HCT116 (cell line): ENCODE data around the gene ZNF426. TPM values are rescaled to one million over a fixed set of nuclear protein-coding genes. Genes with fewer than 3 reads are reported as not detected.
"Not testable (repeated sequence)": the region's sequence is repeated elsewhere in the genome, so short reads cannot be mapped to it uniquely, and the experiment has no call there.

ENCODE experiments used
- ATAC-seq: fragments of 200-7000 bp; cut with Tn5 transposase; 2 replicates; pipeline ENCODE4 v1.9.1; 2020; ENCODE audit warnings: mild to moderate bottlenecking, moderate library complexity
- BruUV-seq: library from RNA; stranded (reverse); fragments of 400-500 nt; replicated peaks from 2 replicates; lab custom pipeline; 2021; lab: Mats Ljungman, UMichigan
- CTCF ChIA-PET: fragments of 300-600 bp; sonication (Branson Sonifier 250); formaldehyde crosslinking; loops from one replicate; lab custom pipeline; 2021; ENCODE audit warnings: antibody characterized with exemption; lab: Charles Lee
- POLR2A ChIA-PET: fragments of 300-600, 350-600 bp; sonication (Branson Sonifier 250); formaldehyde crosslinking; loops from one replicate; lab custom pipeline; 2021; ENCODE audit warnings: antibody characterized with exemption; lab: Charles Lee
- RAD21 ChIA-PET, 2 experiments: fragments of 300-600 bp; sonication (Branson Sonifier 250); formaldehyde crosslinking; loops; one replicate each; lab custom pipeline; 2023; ENCODE audit warnings: low total read pairs in 2 of 2; ENCODE audit not compliant: uncharacterized antibody in 2 of 2, unreplicated experiment in 2 of 2, low non-redundant PET in 1 of 2; lab: Charles Lee
- DNase-seq: peaks from one replicate; pipeline ENCODE4 v3.0.0-alpha.2; 2010; ENCODE audit warnings: low read depth, low spot score
- H2AFZ ChIP-seq: fragments of 200-600 bp; shearing (Covaris generic), sonication (generic); 2 replicates; pipeline ENCODE4 v1.6.1; 2017; ENCODE audit warnings: low read depth, mixed run types, mixed read lengths, antibody characterized with exemption, low read length; ENCODE audit not compliant: poor library complexity, severe bottlenecking
- H3K27ac ChIP-seq: 2 replicates; pipeline ENCODE4 v1.5.1; 2012; ENCODE audit warnings: low read depth, low read length
- H3K27me3 ChIP-seq: fragments of 200-600 bp; sonication (generic); 2 replicates; pipeline ENCODE4 v1.6.1; 2016; ENCODE audit warnings: mixed run types, low read length, mixed read lengths; ENCODE audit not compliant: insufficient read depth
- H3K36me3 ChIP-seq, 2 experiments: fragments of 200-500 bp in 1 of 2; fragments of 200-600 bp in 1 of 2; sonication (Bioruptor generic) in 1 of 2; sonication (generic) in 1 of 2; 2 replicates each; pipeline versions ENCODE4 v1.5.1 to v1.6.1; 2014 to 2016; ENCODE audit warnings: low read length in 2 of 2, inconsistent platforms in 1 of 2, mixed read lengths in 1 of 2, mixed run types in 1 of 2; ENCODE audit not compliant: insufficient read depth in 2 of 2, control insufficient read depth in 1 of 2
- H3K4me1 ChIP-seq, 2 experiments: fragments of 200-600 bp in 1 of 2; sonication (generic) in 1 of 2; 2 replicates each; pipeline versions ENCODE4 v1.5.1 to v1.6.1; 2012 to 2017; ENCODE audit warnings: low read length in 2 of 2, inconsistent platforms in 1 of 2, mild to moderate bottlenecking in 1 of 2, mixed read lengths in 1 of 2, mixed run types in 1 of 2, moderate library complexity in 1 of 2; ENCODE audit not compliant: insufficient read depth in 2 of 2, control insufficient read depth in 1 of 2
- H3K4me2 ChIP-seq: fragments of 200-600 bp; sonication (generic); 2 replicates; pipeline ENCODE4 v1.6.1; 2017; ENCODE audit warnings: mixed run types, low read length, mixed read lengths
- H3K4me3 ChIP-seq, 2 experiments: fragments of 200-600 bp in 1 of 2; sonication (generic) in 1 of 2; replicated peaks in 1 of 2; 2 replicates each; pipeline ENCODE4 v1.5.1; 2011 to 2016; ENCODE audit warnings: low read length in 2 of 2, control low read depth in 1 of 2, low read depth in 1 of 2, mild to moderate bottlenecking in 1 of 2, mixed read lengths in 1 of 2, mixed run types in 1 of 2
- H3K79me2 ChIP-seq: fragments of 200-600 bp; sonication (generic); 2 replicates; pipeline ENCODE4 v1.6.1; 2017; ENCODE audit warnings: mild to moderate bottlenecking, mixed run types, low read length, moderate library complexity, mixed read lengths; ENCODE audit not compliant: insufficient read depth
- H3K9ac ChIP-seq: fragments of 200-600 bp; sonication (generic); 2 replicates; pipeline ENCODE4 v1.6.1; 2016; ENCODE audit warnings: low read length, mixed read lengths
- H3K9me2 ChIP-seq: fragments of 200-600 bp; sonication (generic), shearing (Covaris generic); 2 replicates; pipeline ENCODE4 v1.6.1; 2017; ENCODE audit warnings: mixed run types, mild to moderate bottlenecking, moderate library complexity; ENCODE audit not compliant: insufficient read depth
- H3K9me3 ChIP-seq, 2 experiments: fragments of 200-500 bp in 1 of 2; fragments of 200-600 bp in 1 of 2; sonication (Bioruptor generic) in 1 of 2; sonication (generic) in 1 of 2; 2 replicates each; pipeline ENCODE4 v1.6.1; 2014 to 2017; ENCODE audit warnings: low read length in 2 of 2, mixed read lengths in 2 of 2, inconsistent platforms in 1 of 2, low read depth in 1 of 2, mild to moderate bottlenecking in 1 of 2, mixed run types in 1 of 2, moderate library complexity in 1 of 2; ENCODE audit not compliant: control insufficient read depth in 1 of 2, insufficient read depth in 1 of 2
- H4K20me1 ChIP-seq: fragments of 200-600 bp; sonication (generic), shearing (Covaris generic); 2 replicates; pipeline ENCODE4 v1.6.1; 2017; ENCODE audit warnings: mixed run types, mild to moderate bottlenecking, moderate library complexity; ENCODE audit not compliant: insufficient read depth
- CBX3 ChIP-seq: IDR thresholded peaks from 2 replicates; pipeline ENCODE4 v1.6.1; 2012; ENCODE audit warnings: low read depth
- EGR1 ChIP-seq: IDR thresholded peaks from 2 replicates; pipeline ENCODE4 v1.6.1; 2012; ENCODE audit warnings: low read depth
- EZH2 ChIP-seq: fragments of 200-600 bp; sonication (generic); IDR thresholded peaks from 2 replicates; pipeline ENCODE4 v1.6.1; 2017; ENCODE audit warnings: antibody characterized with exemption, mixed run types
- FOSL1 ChIP-seq: IDR thresholded peaks from 2 replicates; pipeline ENCODE4 v1.6.1; 2012; ENCODE audit warnings: low read depth
- POLR2A ChIP-seq: IDR thresholded peaks from 2 replicates; pipeline ENCODE4 v1.7.0; 2011; ENCODE audit warnings: borderline replicate concordance; ENCODE audit not compliant: insufficient read depth, insufficient read length; ENCODE audit errors: extremely low read depth
- RAD21 ChIP-seq: IDR thresholded peaks from 2 replicates; pipeline ENCODE4 v1.6.1; 2012; ENCODE audit warnings: low read depth, mild to moderate bottlenecking
- SIN3A ChIP-seq: IDR thresholded peaks from 2 replicates; pipeline ENCODE4 v1.6.1; 2012; ENCODE audit warnings: low read depth
- SP1 ChIP-seq: IDR thresholded peaks from 2 replicates; pipeline ENCODE4 v1.6.1; 2012; ENCODE audit warnings: low read depth
- SRF ChIP-seq: IDR thresholded peaks from 2 replicates; pipeline ENCODE4 v1.6.1; 2012; ENCODE audit warnings: low read depth
- ZBTB33 ChIP-seq: IDR thresholded peaks from 2 replicates; pipeline ENCODE4 v1.6.1; 2011; ENCODE audit warnings: mild to moderate bottlenecking, low read length, moderate library complexity; ENCODE audit not compliant: insufficient replicate concordance; ENCODE audit errors: extremely low read depth
- ZFX ChIP-seq: fragments of 450-650 bp; IDR thresholded peaks from 2 replicates; pipeline ENCODE4 v1.6.1; 2017
- intact Hi-C: fragments of 100-400 bp; cut with micrococcal nuclease; formaldehyde crosslinking; loops from 2 replicates; pipeline ENCODE4 v1.10.0; 2022
- total RNA-seq: library from RNA; stranded (reverse); gene quantifications from one replicate; pipeline ENCODE4 v1.2.1, GENCODE V29; 2021; ENCODE audit not compliant: unreplicated experiment
- TF ChIP-seq, protein P1 (sequence below): IDR thresholded peaks from 2 replicates; pipeline ENCODE4 v1.6.1; 2012; ENCODE audit warnings: low read depth

The ZNF426 gene
- total RNA-seq, 1 experiment from 2014 or later, result 1.7 TPM

- TF ChIP-seq SP1, result no peak
- no peak for TF ChIP-seq EZH2
- no peak for TF ChIP-seq FOSL1
- no peak for TF ChIP-seq RAD21
- no peak for TF ChIP-seq SRF
- peak; percentile 56 for TF ChIP-seq POLR2A
Observed at GRCh38 chr19:9584073-9584833, 45.8 kb upstream of the ZNF426 start, which contains the start of gene ZNF121 (continued).

- BruUV-seq, result TSS peak; percentile 19
- RAD21 ChIA-PET, H3K27me3 ChIP-seq, H3K27ac ChIP-seq, H3K4me1 ChIP-seq, ATAC-seq, H4K20me1 ChIP-seq, DNase-seq, CTCF ChIA-PET, H3K4me2 ChIP-seq, H2AFZ ChIP-seq, H3K9me2 ChIP-seq, H3K9ac ChIP-seq, H3K4me3 ChIP-seq: not testable (repeated sequence)
- Histone ChIP-seq H3K79me2 (peaks cover 72% of the 10 kb centered on the region), H3K9me3 (peaks cover 12 to 16% of the 10 kb centered on the region in 2 experiments; a peak in 3 of 4 replicates), H3K36me3 (peaks cover 3 to 39% of the 10 kb centered on the region in 2 experiments; a peak in 2 of 4 replicates)
- intact Hi-C loops, result loop anchor here (10.0 kb wide), 3 partner anchors 93 to 333 kb away; partner anchors contain the start of genes ZNF559 and ZNF562
- POLR2A ChIA-PET, result interaction anchor here (0.6 kb wide), 1 partner anchor 516 kb away, joined by 3 read pairs; no protein-coding TSS in a partner anchor
Observed at GRCh38 chr19:9582081-9582725, 43.8 kb upstream of the ZNF426 start.

- Histone ChIP-seq H3K9me2 (no peaks in the 10 kb centered on the region), H3K4me2 (no peak overlapping the region), H3K9me3 (peaks cover 14 to 27% of the 10 kb centered on the region in 2 experiments; a peak in 3 of 4 replicates), H3K27me3 (no peaks in the 10 kb centered on the region), H2AFZ (no peak overlapping the region), H3K79me2 (peaks cover 87% of the 10 kb centered on the region), H3K9ac (no peak overlapping the region), H4K20me1 (peaks cover 4% of the 10 kb centered on the region; the same call in 1 of the 2 replicates), H3K27ac (no peak overlapping the region), H3K4me1 (peaks cover 3 to 9% of the 10 kb centered on the region in 2 experiments; a peak in 2 of 4 replicates), H3K36me3 (peaks cover 3 to 44% of the 10 kb centered on the region in 2 experiments; a peak in 2 of 4 replicates), H3K4me3 (no peak overlapping the region)
- intact Hi-C loops, result loop anchor here (10.0 kb wide), 3 partner anchors 94 to 334 kb away; partner anchors contain the start of genes ZNF559 and ZNF562
- no peak for DNase-seq
- ChIA-PET RAD21 (no interaction called here), CTCF (no interaction called here), POLR2A (no interaction called here)
- no TSS peak for BruUV-seq
- no peak for TF ChIP-seq ZBTB33
- TF ChIP-seq ZFX, result no peak
- no peak for TF ChIP-seq EZH2
- no peak for TF ChIP-seq CBX3
- TF ChIP-seq EGR1, result no peak
- TF ChIP-seq, protein P1, sequence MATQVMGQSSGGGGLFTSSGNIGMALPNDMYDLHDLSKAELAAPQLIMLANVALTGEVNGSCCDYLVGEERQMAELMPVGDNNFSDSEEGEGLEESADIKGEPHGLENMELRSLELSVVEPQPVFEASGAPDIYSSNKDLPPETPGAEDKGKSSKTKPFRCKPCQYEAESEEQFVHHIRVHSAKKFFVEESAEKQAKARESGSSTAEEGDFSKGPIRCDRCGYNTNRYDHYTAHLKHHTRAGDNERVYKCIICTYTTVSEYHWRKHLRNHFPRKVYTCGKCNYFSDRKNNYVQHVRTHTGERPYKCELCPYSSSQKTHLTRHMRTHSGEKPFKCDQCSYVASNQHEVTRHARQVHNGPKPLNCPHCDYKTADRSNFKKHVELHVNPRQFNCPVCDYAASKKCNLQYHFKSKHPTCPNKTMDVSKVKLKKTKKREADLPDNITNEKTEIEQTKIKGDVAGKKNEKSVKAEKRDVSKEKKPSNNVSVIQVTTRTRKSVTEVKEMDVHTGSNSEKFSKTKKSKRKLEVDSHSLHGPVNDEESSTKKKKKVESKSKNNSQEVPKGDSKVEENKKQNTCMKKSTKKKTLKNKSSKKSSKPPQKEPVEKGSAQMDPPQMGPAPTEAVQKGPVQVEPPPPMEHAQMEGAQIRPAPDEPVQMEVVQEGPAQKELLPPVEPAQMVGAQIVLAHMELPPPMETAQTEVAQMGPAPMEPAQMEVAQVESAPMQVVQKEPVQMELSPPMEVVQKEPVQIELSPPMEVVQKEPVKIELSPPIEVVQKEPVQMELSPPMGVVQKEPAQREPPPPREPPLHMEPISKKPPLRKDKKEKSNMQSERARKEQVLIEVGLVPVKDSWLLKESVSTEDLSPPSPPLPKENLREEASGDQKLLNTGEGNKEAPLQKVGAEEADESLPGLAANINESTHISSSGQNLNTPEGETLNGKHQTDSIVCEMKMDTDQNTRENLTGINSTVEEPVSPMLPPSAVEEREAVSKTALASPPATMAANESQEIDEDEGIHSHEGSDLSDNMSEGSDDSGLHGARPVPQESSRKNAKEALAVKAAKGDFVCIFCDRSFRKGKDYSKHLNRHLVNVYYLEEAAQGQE, result no peak
- no peak for TF ChIP-seq SIN3A
- ATAC-seq, result no peak
Observed at GRCh38 chr19:9580728-9581127, 42.3 kb upstream of the ZNF426 start.
